GM18909 (cell line): ENCODE measurements around the gene SFMBT2.
"Not testable (repeated sequence)": the region's sequence is repeated elsewhere in the genome, so short reads cannot be mapped to it uniquely, and the experiment has no call there.

Experiments
- ATAC-seq: cut with Tn5 transposase; IDR thresholded peaks from one replicate; pipeline ENCODE4 v1.9.1; 2021; ENCODE audit warnings: mild to moderate bottlenecking; ENCODE audit not compliant: unreplicated experiment, poor library complexity

Gene SFMBT2

DNA sequence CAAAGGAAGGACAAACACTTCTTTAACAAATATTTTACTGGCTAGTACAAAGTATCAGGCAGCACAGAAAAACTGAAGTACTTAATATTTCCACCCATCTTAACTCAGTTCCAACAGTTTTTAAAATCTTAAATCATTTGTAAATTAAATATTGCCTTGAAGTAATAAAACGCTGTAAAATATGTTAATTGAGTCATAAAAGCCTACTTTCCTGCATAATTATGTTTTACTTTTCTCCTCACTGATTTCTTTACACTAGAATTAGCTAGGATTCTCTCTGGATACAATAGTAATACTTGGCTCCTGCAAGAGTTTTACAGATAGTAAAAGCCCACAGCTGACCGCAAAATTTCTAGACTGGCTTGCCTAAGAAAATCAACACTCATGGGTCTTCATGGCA, 74.9 kb downstream of the SFMBT2 start:
- no peak for ATAC-seq

DNA sequence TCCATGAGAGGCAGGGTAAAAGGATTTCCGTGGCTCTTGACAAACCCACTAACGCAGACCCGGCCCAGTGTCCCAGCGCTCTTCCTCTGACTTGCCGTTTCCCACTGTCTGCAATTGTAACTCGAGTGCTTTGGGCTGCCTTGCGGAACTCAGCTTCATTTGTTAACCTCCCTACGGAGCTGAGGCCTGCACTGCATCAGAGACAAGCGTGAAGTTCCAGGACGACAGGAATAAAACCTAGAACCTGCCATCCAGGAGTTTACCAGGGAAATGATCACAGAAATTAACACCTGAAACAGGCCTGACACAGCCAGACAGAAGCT, 76.2 kb downstream of the SFMBT2 start:
- no peak for ATAC-seq

DNA sequence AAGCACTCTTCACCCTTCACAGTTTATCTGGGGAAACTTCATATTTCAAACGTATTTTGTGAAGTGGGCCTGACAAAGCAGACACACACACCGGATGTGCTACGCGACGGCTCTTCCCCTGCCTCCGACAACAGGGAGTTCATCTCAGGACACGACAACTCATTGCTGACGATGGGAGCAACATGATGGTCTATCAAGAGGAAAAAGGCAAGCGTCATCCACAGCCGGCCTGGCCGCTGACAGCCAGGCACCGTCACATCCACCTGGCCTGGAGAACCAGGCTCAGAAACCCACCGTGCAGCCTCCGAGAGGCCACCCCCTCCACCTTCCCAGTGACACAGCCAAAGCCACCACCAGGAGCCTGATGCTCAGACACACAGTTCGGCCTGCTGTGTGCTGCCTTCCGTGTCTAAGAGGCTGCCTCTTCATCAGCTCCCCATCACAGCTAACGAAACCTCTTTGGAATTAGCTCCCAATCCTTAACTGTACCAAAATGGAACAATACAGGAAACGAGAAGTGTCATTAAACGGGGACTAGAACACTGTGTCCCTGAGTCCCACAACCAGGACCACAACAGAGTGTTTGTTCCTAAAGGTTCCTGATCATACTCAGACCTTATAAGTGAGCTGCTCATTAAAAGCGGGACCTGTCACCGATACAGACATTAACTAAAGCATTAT, 76.7 kb downstream of the SFMBT2 start:
- ATAC-seq: no peak

DNA sequence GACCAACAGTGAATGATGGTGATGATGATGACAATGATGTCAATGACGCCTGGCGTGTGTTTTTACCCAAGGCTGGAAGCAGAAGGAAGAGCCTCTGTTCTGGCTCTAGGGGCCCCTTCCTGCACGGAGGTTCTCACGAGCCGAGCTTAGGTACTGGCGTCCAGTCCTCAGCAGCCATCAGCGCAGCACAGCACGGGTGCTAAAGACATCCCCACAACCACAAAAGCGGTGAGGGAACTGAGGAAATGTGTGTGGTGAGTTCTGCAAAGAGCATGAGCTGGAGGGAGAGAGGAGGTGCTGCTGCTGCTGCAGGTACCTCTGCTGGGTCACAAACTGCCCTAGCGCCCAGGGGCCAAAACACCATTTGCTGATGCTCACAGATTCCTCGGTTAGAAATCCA, 81.6 kb downstream of the SFMBT2 start:
- no peak for ATAC-seq

DNA sequence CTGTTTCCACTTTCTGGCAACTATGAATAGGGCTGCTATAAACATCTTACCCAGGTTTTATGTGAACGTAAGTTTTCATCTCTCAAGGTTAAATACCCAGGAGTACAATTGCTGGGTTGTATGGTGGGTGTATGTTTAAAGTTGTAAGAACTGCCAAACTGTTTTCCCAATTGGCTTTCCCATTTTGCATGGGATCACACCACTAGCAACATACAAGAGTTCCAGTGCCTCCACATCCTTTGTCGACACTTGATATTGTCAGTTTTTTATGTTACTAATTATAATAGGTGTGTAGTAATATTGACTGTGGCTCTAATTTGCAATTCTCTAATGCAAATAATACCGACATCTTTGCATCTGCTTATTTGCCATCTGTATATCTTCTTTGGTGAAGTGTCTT, 82.9 kb downstream of the SFMBT2 start:
- ATAC-seq: no peak

DNA sequence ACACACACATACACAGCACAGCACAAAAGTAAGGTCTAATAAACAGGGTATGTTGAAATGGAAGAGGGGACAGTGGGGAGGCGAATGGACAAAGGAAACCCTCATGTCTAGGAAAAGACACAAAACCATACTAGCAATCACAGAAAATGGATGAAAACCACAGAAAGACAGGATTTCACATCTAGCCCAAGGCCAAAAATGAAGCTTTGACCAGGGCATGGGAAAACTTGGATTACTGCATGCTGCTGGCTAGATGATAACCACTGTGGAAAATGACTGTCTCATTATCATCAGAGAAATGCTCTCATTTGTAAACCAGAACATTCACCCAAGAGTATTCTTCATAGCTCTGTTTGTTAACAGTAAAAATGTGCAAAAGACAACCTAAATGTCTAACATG, 88.2 kb downstream of the SFMBT2 start:
- no peak for ATAC-seq

DNA sequence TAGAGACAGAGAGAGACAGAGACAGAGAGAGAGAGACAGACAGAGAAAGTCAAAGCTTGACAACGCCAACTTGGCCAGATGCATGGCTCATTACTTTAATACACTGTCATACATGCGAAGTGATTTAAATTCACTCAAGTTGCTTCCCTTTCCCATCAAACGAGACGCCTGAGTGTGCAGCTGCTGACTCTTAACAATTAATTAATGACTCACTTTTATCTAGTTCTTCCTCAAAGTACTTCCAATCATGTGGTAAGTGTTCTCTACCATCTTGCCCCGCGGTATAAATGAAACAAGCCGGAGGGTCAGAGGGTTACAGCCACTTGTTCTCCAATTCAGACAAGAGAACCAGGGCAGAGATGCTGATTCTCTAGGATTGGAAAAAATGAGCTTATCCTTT, 90.8 kb downstream of the SFMBT2 start:
- no peak for ATAC-seq

DNA sequence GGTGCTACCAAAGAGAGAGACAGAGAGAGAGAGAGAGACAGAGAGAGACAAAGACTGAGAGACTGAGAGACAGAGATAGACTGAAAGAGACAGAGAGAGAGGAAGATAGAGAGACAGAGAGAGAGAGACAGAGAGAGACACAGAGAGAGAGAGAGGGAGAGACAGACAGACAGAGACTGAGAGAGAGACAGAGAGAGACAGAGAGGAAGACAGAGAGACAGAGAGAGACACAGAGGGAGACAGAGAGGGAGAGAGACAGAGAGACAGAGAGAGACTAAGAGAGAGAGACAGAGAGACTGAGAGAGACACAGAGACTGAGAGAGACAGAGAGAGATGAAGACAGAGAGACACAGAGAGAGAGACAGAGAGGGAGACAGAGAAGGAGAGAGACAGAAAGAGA, 91.2 kb downstream of the SFMBT2 start:
- ATAC-seq: no peak

DNA sequence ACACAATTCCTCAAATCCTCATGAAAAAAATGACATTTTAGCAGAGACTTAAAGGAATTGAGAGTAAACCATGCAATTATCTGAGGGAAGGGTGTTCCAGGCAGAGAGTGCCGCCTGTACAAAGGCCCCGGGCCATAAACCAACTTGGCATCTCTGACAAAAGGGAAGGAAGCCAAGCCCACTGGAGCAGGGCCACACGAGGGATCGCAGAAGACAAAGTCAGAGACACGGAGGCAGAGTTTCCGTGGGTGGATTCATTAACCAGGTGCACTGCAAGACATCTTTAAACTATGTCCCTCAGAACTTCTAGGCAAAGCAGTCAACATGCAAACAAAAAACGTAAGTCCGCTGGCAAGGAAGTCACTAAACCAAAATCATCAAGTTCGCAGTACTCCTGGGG, 92.0 kb downstream of the SFMBT2 start:
- ATAC-seq: peak; percentile 46

DNA sequence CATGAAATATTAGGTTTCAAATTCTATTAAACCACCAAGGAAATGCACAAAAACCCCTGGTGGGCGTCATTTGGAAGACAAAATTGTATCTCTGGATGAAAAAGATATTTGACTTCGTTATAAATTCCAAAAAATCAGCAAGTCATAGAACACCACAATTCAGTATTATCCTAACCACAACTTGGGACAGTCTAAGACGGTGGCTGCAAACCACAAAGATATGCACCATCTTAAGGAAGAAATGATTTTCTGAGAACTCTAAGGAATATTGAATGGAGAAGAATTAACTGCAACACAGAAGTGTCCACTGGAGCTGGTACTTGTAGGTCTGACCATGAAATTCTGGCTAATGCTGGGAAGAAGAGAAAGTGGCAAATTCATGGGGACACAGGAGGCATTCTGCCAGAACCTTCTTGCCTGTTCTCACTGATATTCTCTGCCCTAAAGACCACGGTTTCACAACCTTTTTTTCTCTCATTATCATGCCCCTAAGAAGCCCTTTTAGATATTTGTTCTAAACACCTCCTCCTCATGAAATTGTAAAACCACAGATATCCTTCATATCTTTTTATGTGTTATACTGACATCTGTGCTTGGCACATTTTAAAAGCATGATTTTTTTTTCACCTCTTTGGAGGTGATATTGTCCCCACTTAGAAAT, 92.9 kb downstream of the SFMBT2 start:
- ATAC-seq: no peak

DNA sequence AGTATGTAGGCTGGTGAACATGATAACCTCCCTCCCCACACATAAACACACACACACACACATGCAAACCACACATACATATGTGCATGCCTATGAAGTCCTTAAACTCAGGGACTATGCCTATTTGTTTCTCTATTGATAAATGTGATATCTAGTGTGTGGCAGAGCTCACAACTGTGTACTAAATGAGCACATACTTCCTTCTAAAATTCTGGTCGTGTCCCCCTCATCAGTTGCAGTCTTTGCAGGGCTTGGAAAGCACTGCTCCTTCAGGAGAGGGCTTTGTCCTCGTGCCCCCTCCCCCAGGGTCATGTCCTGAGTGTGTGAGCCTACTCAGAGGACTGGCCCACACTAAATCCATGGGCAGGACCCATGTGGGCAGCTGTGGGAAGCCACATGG, 94.0 kb downstream of the SFMBT2 start:
- ATAC-seq: no peak

DNA sequence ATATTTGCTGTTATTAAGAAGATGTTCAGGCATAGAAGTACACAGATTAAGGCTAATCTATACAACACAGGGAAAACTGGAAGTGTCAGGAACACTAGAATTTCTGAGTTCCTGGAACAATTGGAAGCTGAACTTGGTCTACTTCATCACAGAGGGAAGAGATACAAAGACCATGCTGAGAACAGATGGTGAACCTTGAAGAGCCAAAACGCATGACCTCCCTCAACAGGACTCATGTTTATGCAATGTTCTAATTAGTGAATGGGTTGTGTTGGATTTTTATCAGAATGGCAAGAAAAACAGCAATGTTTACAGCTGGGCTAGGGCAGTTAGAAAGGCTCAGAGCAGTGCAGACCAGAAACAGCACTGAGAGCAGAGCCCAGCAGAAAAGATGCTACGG, 94.9 kb downstream of the SFMBT2 start:
- no peak for ATAC-seq

DNA sequence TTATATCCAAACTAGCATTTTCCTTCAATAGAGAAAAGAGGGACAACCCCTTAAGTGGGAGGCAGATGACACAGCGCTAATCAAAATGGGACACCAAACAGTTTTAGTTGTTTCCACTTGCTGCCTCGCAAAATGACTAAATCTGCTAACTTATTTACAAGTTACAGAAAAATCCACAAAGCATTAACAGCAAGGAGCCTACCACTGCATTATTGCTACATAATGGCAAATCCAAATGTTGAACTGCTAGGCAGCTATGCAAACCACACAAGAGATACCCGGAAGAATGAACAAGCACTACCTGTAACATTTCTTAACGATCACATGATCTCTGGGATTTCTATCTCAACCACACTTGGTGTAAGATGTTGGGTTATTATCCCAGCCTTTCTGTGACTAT, 96.7 kb downstream of the SFMBT2 start:
- ATAC-seq: no peak

DNA sequence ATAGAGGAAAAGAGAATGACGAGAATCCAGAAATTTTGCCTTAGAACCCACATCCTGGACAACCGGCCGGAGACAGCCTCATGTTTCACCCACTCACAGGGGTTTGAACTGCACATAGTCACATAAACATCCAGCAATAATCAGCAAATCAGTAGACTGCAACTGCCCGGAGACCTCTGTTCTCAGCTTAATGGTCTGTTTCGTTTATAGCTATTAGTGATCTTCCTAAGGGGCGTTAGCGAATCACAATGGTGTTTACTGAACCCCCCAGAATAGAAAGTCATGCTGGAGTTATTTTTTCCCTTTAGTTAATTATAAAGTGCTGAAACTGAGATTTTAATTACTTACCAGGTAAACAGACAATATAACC, 98.4 kb downstream of the SFMBT2 start:
- ATAC-seq: no peak

DNA sequence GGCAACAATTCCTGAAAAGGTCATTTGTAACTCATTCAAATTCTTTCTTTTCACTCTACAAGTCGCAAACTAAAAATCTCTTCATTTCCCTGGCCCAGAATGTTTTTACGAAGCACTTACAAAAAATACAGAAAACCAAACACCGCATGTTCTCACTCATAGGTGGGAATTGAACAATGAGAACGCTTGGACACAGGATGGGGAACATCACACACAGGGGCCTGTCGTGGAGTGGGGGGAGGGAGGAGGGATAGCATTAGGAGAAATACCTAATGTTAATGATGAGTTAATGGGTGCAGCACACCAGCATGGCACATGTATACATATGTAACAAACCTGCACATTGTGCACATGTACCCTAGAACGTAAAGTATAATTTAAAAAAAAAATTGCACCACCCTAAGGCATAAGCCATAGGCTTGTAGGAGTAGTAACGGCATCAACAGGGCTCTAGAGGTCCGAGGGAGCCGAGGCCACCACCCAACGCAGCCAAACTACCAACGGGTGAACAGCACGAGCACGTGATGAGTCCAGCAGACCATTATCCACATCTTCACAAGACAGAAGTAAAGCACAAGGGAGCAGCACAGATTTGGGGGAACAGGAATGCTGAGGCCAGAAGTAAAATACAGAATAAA, 98.9 kb downstream of the SFMBT2 start:
- not testable (repeated sequence) for ATAC-seq

DNA sequence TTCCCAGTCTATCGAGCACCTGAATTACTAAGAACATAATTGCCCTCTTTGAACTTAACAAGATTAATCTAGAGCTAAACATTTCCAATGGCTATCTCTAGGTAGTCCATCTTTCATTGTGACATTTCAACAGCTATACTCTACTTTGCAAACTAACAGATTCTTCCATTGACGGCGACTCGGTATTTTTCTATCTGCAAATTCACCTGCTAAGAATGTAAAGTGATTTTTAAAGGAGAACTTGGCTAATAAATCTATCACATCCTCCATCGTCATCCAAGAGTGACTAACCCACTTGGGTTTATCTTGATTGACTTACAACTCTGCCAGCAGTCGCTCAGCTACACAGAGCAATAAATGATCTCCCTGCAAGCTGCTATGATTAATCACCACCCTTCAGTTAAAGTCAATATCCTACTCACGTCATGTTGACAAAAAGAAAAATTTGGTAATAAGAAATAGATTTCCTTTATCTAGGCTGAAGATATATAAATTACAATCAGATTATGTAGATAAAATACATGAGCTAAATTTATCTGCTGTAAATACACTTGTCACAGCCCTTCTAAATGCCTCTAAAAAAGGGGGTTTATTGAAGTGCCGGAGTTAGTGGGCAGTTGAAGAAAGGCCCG, 99.5 kb downstream of the SFMBT2 start:
- no peak for ATAC-seq

DNA sequence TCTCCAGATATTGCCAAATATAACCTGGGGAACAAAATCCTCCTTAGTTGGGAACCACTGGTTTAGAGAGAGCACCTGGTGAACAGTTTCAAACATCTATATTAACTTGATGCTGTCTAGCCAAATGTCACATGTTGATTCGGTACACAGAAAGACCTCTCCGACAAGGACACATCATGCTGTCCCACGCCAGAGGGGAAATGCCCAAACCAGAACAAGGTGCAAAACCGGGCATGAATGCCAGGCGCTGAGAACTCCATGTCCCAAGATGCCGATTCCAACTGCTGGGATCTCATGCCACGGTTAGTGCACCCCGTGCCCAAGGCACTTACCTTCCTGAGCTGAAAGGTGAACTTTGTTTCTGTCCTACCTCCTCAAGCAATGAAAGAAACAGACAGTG, 100.8 kb downstream of the SFMBT2 start:
- ATAC-seq: no peak

DNA sequence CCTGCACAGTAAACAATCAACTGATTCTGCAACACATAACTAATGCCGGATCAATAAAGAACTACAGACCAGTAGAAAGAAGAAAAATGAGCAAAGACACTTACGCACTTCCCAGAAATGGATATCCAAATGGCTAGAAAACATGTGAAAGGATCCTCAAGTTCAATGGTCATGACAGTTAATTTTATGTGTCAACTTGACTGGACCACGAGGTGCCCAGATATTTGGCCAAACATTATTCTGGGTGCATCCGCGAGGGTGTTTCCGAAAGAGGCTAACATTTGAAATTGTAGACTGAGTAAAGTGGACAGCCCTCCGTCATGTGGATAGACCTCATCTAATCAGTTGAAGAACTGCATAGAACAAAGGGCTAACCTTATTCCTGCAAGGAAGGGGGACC, 102.0 kb downstream of the SFMBT2 start:
- no peak for ATAC-seq

DNA sequence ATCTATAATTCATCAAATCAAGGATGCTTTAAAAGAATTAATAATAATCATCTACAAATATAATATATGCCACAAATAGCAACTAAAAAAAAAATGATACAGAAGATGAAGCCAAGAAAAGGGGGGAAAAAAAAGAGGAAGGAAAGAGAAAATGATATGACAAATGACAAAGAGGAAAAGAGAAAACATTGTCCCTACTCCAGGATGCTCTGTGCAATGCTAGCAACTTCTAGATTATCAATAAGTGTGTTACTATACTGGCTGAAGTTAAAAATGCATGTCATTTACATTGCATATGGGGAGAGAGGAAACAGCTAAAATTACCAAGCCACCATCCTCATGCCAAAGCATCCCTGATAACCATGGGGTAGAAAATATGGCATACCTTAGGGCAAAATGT, 104.2 kb downstream of the SFMBT2 start:
- no peak for ATAC-seq

DNA sequence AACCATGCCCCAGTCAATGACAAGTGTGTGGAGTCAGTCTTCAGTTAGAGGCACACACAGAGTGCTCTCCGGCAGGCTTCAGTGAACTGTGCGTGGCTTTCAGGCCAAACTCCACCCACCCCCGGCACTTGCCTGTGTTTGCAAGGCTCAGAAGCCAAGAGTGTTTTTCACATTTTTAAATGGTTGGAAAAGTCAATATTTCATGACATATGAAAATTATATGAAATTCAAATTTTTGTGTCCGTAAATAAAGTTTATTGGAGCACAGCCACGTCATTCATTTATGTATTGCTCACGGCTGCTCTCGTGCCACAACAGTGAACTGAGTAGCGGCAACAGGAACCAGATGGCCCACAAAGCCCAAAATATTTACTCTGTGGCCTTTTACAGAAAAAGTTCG, 104.7 kb downstream of the SFMBT2 start:
- no peak for ATAC-seq

DNA sequence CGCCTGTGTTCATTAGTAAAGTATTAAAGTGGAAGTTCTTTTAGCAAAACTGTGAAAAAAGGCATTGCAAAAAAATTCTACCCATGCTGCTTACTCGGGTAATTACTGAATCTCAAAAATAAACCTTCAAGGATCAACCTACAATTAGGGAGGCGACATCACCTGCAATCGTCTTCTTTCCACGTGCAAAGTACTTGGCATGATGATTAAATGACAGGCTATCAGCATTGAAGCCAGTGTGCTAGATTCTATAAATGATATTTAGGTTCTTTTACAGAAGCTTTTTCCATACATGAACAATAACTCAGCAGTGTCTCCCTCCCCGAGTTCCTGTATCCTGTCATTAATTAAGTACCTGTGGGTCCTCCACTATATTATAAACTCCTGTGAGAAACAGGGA, 105.8 kb downstream of the SFMBT2 start:
- no peak for ATAC-seq

DNA sequence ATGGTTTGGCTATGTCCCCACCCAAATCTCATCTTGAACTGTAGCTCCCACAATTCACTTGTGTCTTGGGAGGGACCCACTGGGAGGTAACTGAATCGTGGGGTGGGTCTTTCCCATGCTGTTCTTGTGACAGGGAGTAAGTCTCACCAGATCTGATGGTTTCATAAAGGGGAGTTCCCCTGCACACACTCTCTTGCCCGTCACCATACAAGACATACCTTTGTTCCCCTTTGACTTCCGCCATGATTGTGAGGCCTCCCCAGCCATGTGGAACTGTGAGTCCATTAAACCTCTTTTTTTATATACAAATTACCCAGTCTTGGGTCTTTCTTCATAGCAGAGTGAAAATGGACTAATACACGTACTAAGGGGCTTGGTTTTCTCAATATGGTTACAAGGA, 106.7 kb downstream of the SFMBT2 start:
- ATAC-seq: no peak
